Kidney epithelial cell (primary cell): ENCODE measurements around the gene PYGO2. TPM values are rescaled to one million over a fixed set of nuclear protein-coding genes. Genes with fewer than 3 reads are reported as not detected.

Experiments
- DNase-seq: peaks from one replicate; pipeline ENCODE4 v3.0.0-alpha.2; 2010; ENCODE audit warnings: low read depth
- H3K27me3 ChIP-seq: 2 replicates; pipeline ENCODE4 v1.6.0; 2011; ENCODE audit warnings: low read length; ENCODE audit not compliant: control insufficient read depth, insufficient read depth
- H3K36me3 ChIP-seq: 2 replicates; pipeline ENCODE4 v1.5.1; 2011; ENCODE audit warnings: low read length; ENCODE audit not compliant: control insufficient read depth, insufficient read depth
- H3K4me3 ChIP-seq: 2 replicates; pipeline ENCODE4 v1.5.1; 2011; ENCODE audit warnings: low read depth, mild to moderate bottlenecking, control low read depth, low read length
- CTCF ChIP-seq: IDR thresholded peaks from 2 replicates; pipeline ENCODE4 v1.5.1; 2011; ENCODE audit warnings: mild to moderate bottlenecking, moderate library complexity, low read length, control low read depth, inconsistent platforms; ENCODE audit not compliant: insufficient read depth, poor library complexity, severe bottlenecking
- total RNA-seq: library from RNA; depleted of rRNA; stranded (reverse); fragments of >200 nt; gene quantifications from 2 replicates; pipeline ENCODE4 v1.2.3, GENCODE V29; 2015

Gene PYGO2
- total RNA-seq, 1 donor from 2014 or later: 21.2 TPM

- no peak for TF ChIP-seq CTCF
- no peak for DNase-seq
- Histone ChIP-seq H3K36me3 (peaks cover 4% of the 10 kb centered on the region), H3K27me3 (no peaks in the 10 kb centered on the region), H3K4me3 (no peak overlapping the region)
These were observed 9.9 kb upstream of the PYGO2 start for GRCh38 chr1:154971341-154971998.

GRCh38 chr1:154970631-154971340 is 9.2 kb upstream of the PYGO2 start, which contains the start of gene SHC1:
SHC1 (minus strand) TSS chr1:154970747; CDS start chr1:154970526, 221 bp downstream.
- TF ChIP-seq CTCF: no peak
- Histone ChIP-seq H3K36me3 (peaks cover 4% of the 10 kb centered on the region), H3K4me3 (peak within 1 kb of the TSS; percentile 50), H3K27me3 (no peaks in the 10 kb centered on the region)
- peak; percentile 70 for DNase-seq

GRCh38 chr1:154969860-154970452 is 8.4 kb upstream of the PYGO2 start:
- Histone ChIP-seq H3K27me3 (no peaks in the 10 kb centered on the region), H3K4me3 (peak overlapping the region; percentile 50), H3K36me3 (peaks cover 6% of the 10 kb centered on the region)
- no peak for DNase-seq
- no peak for TF ChIP-seq CTCF

- no peak for DNase-seq
- Histone ChIP-seq H3K36me3 (peaks cover 7% of the 10 kb centered on the region), H3K27me3 (no peaks in the 10 kb centered on the region), H3K4me3 (peak overlapping the region; percentile 50)
- no peak for TF ChIP-seq CTCF
These were observed 7.7 kb upstream of the PYGO2 start for GRCh38 chr1:154969246-154969645.

GRCh38 chr1:154968731-154969130 is 7.1 kb upstream of the PYGO2 start:
- Histone ChIP-seq H3K36me3 (peaks cover 7% of the 10 kb centered on the region), H3K4me3 (peak overlapping the region; percentile 50), H3K27me3 (no peaks in the 10 kb centered on the region)
- no peak for DNase-seq
- TF ChIP-seq CTCF: no peak
